Keratinocyte (primary cell): Measurements from ENCODE around the gene ACOT7. TPM values are rescaled to one million over a fixed set of nuclear protein-coding genes. Genes with fewer than 3 reads are reported as not detected.

ENCODE experiments used
- DNase-seq: peaks from one replicate; pipeline ENCODE4 v3.0.0-alpha.2; 2011; ENCODE audit warnings: low read depth, missing footprints, low spot score
- FAIRE-seq: peaks from 2 replicates; lab custom pipeline; 2011; peaks lifted over from hg19 to GRCh38; lab: Jason Lieb, UNC
- H2AFZ ChIP-seq: 2 replicates; pipeline ENCODE4 v1.6.0; 2012; ENCODE audit warnings: low read length, control low read depth, inconsistent platforms; ENCODE audit not compliant: control insufficient read depth
- H3K27ac ChIP-seq: 2 replicates; pipeline ENCODE4 v1.5.1; 2011; ENCODE audit warnings: low read length; ENCODE audit not compliant: control insufficient read depth, insufficient read depth
- H3K27me3 ChIP-seq: 3 replicates; pipeline ENCODE4 v1.6.0; 2011; ENCODE audit warnings: low read length; ENCODE audit not compliant: control insufficient read depth, insufficient read depth; ENCODE audit errors: extremely low read depth
- H3K36me3 ChIP-seq, 2 experiments: 2 replicates in 1 of 2; 3 replicates in 1 of 2; pipeline ENCODE4 v1.5.1; 2011; ENCODE audit warnings: low read length in 2 of 2, mild to moderate bottlenecking in 1 of 2; ENCODE audit not compliant: control insufficient read depth in 2 of 2, insufficient read depth in 2 of 2; ENCODE audit errors: extremely low read depth in 1 of 2
- H3K4me1 ChIP-seq: 3 replicates; pipeline ENCODE4 v1.5.1; 2011; ENCODE audit warnings: low read length; ENCODE audit not compliant: control insufficient read depth, insufficient read depth; ENCODE audit errors: extremely low read depth
- H3K4me2 ChIP-seq: 3 replicates; pipeline ENCODE4 v1.6.0; 2011; ENCODE audit warnings: low read depth, low read length; ENCODE audit not compliant: control insufficient read depth, insufficient read depth; ENCODE audit errors: extremely low read depth
- H3K4me3 ChIP-seq, 3 experiments: fragments of 200-600 bp in 1 of 3; sonication (generic) in 1 of 3; 2 replicates in 2 of 3; 3 replicates in 1 of 3; pipeline ENCODE4 v1.5.1; 2011 to 2016; ENCODE audit warnings: low read length in 3 of 3, mild to moderate bottlenecking in 3 of 3, control low read depth in 2 of 3, inconsistent platforms in 1 of 3, low read depth in 1 of 3, mixed read lengths in 1 of 3, mixed run types in 1 of 3, moderate library complexity in 1 of 3; ENCODE audit not compliant: control insufficient read depth in 2 of 3, insufficient read depth in 2 of 3; ENCODE audit errors: extremely low read depth in 1 of 3
- H3K79me2 ChIP-seq: 2 replicates; pipeline ENCODE4 v1.6.0; 2012; ENCODE audit warnings: low read length; ENCODE audit not compliant: control insufficient read depth, insufficient read depth
- H3K9ac ChIP-seq: 3 replicates; pipeline ENCODE4 v1.6.0; 2011; ENCODE audit warnings: low read length; ENCODE audit not compliant: control insufficient read depth, insufficient read depth; ENCODE audit errors: extremely low read depth
- H3K9me1 ChIP-seq: 3 replicates; pipeline ENCODE4 v1.6.0; 2011; ENCODE audit warnings: low read length; ENCODE audit not compliant: control insufficient read depth, insufficient read depth; ENCODE audit errors: extremely low read depth
- H3K9me3 ChIP-seq: 2 replicates; pipeline ENCODE4 v1.5.1; 2012; ENCODE audit warnings: low read depth, low read length; ENCODE audit not compliant: control insufficient read depth
- H4K20me1 ChIP-seq: 3 replicates; pipeline ENCODE4 v1.6.0; 2011; ENCODE audit warnings: low read length; ENCODE audit not compliant: control insufficient read depth, insufficient read depth; ENCODE audit errors: extremely low read depth
- CTCF ChIP-seq, 3 experiments: IDR thresholded peaks in 1 of 3; conservative IDR thresholded peaks in 1 of 3; optimal IDR thresholded peaks in 1 of 3; 2 replicates in 2 of 3; 3 replicates in 1 of 3; pipeline versions ENCODE3 to v1.5.1; 2011; ENCODE audit warnings: low read length in 3 of 3, mild to moderate bottlenecking in 3 of 3, moderate library complexity in 2 of 3, control low read depth in 1 of 3, inconsistent platforms in 1 of 3; ENCODE audit not compliant: insufficient read depth in 2 of 3; ENCODE audit errors: extremely low read depth in 1 of 3
- EZH2 ChIP-seq: IDR thresholded peaks from one replicate; pipeline ENCODE4 v1.6.1; 2012; ENCODE audit warnings: inconsistent platforms, mild to moderate bottlenecking, low read length, moderate library complexity
- dilution Hi-C: fragments of 300-500 bp; cut with MboI; formaldehyde crosslinking; loops from one replicate; pipeline ENCODE4 v1.7.0; 2020; ENCODE audit warnings: low sequenced_read_pairs; ENCODE audit not compliant: extremely low pct_ligation_motif_present
- polyA plus RNA-seq, 5 experiments: library from polyadenylated mRNA; depleted of rRNA in 3 of 5; stranded (reverse) in 3 of 5; stranded (forward) in 1 of 5; unstranded in 1 of 5; fragments of >200 nt; gene quantifications; 1 replicate in 1 of 5; 2 replicates in 3 of 5; 3 replicates in 1 of 5; pipeline versions ENCODE4 v1.2.1 to v1.2.3, GENCODE V29; 2011 to 2012; ENCODE audit warnings: missing spikeins in 2 of 5, low read depth in 1 of 5, low replicate concordance in 1 of 5

The ACOT7 gene
- polyA plus RNA-seq, 1 donor (not counting 4 experiments of a cell fraction or from before 2014, with no cell fraction given), result 226 TPM

DNA sequence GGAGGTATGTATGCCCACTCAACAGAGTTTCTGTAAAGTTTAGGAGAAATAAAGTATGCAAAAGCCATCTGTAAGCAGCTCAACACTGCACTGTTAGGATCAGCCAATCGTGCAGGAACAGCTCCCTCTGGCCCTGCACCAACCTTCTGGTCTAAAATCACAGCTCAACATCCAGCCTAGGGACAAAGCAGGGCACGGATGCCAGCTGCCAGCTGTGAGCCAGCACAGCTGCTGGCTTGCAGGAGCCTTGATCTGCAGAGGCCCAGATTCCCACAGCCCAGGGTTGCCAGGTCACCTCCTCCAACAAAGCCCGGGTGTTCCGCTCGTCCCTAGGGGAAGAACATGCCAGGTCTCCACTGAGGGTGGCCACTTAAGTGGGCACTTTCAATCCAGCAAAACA is 8.6 kb downstream of the ACOT7 start:
- DNase-seq, result no peak
- dilution Hi-C loops, result no loop called here
- Histone ChIP-seq H3K4me3 (peak overlapping the region; percentile 57 to 95 (median 92)), H3K9me1 (no peaks in the 10 kb centered on the region), H3K4me1 (peaks cover 24% of the 10 kb centered on the region), H2AFZ (peak overlapping the region; percentile 22), H3K27ac (peak overlapping the region; percentile 93), H3K27me3 (no peaks in the 10 kb centered on the region), H3K9ac (peak overlapping the region; percentile 95), H3K36me3 (no peaks in the 10 kb centered on the region), H3K79me2 (peaks cover 81% of the 10 kb centered on the region), H4K20me1 (peaks cover 1% of the 10 kb centered on the region), H3K9me3 (no peaks in the 10 kb centered on the region), H3K4me2 (peak overlapping the region; percentile 97)
- no peak for TF ChIP-seq EZH2
- peak in 1 of 3 experiments; percentile 28 for TF ChIP-seq CTCF (optimal IDR thresholded peaks at IDR 0.05 in 1 of 3, IDR thresholded peaks at IDR 0.05 in 1 of 3, conservative IDR thresholded peaks at IDR 0.05 in 1 of 3; ENCODE audit: extremely low read depth in 1 of 3, insufficient read depth in 2 of 3, low read length in 3 of 3)
- FAIRE-seq, result peak; percentile 44

DNA sequence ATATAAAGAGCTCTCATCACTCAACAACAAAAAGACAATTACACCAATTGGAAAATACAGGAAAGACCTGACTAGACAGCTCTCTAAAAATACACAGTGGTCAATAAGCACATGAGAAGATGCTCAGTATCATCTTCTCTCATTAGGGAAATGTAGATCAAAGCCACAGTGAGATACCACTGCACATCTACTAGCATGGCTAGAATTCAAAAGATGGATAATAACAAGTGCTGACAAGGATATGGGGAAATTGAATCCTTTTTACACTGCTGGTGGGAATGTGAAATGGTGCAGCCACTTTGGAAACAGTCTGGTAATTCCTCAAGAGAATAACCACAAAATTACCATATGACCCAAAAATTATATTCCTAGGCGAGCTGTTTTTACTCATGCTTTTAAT is 9.4 kb downstream of the ACOT7 start:
- Histone ChIP-seq H3K9me1 (no peaks in the 10 kb centered on the region), H3K9me3 (no peaks in the 10 kb centered on the region), H3K79me2 (peaks cover 81% of the 10 kb centered on the region), H3K27me3 (no peaks in the 10 kb centered on the region), H3K4me3 (peak overlapping the region; percentile 57 to 95 (median 92)), H3K9ac (no peak overlapping the region), H4K20me1 (peaks cover 4% of the 10 kb centered on the region), H3K4me2 (peak overlapping the region; percentile 97), H3K4me1 (peaks cover 21% of the 10 kb centered on the region), H3K36me3 (no peaks in the 10 kb centered on the region), H3K27ac (peak overlapping the region; percentile 93), H2AFZ (no peak overlapping the region)
- no peak for TF ChIP-seq CTCF (optimal IDR thresholded peaks at IDR 0.05 in 1 of 3, IDR thresholded peaks at IDR 0.05 in 1 of 3, conservative IDR thresholded peaks at IDR 0.05 in 1 of 3; ENCODE audit: extremely low read depth in 1 of 3, insufficient read depth in 2 of 3, low read length in 3 of 3)
- TF ChIP-seq EZH2, result no peak
- DNase-seq (no peak), FAIRE-seq (no peak)
- dilution Hi-C loops, result no loop called here
